Chondrocyte (in vitro differentiated cells): Measurements from ENCODE around the gene C6orf132. TPM values are rescaled to one million over a fixed set of nuclear protein-coding genes. Genes with fewer than 3 reads are reported as not detected.

Experiments
- DNase-seq: peaks from one replicate; pipeline ENCODE4 v3.0.0; 2021; ENCODE audit warnings: mixed read lengths, low spot score
- H3K27ac Mint-ChIP-seq: one replicate; pipeline ENCODE4 v1.8.0; 2021; ENCODE audit warnings: mild to moderate bottlenecking, moderate library complexity, mixed read lengths; ENCODE audit not compliant: unreplicated experiment
- H3K27me3 Mint-ChIP-seq: 2 replicates; pipeline ENCODE4 v1.8.0; 2021; ENCODE audit warnings: low read depth, mixed read lengths
- H3K36me3 Mint-ChIP-seq: 2 replicates; pipeline ENCODE4 v1.8.0; 2021; ENCODE audit warnings: low read depth, mixed read lengths
- H3K4me1 Mint-ChIP-seq: 2 replicates; pipeline ENCODE4 v1.8.0; 2021; ENCODE audit warnings: low read depth, mild to moderate bottlenecking, mixed read lengths
- H3K4me3 Mint-ChIP-seq: one replicate; pipeline ENCODE4 v1.8.0; 2021; ENCODE audit warnings: mild to moderate bottlenecking, moderate library complexity, mixed read lengths; ENCODE audit not compliant: unreplicated experiment
- H3K9me3 Mint-ChIP-seq: 2 replicates; pipeline ENCODE4 v1.8.0; 2021; ENCODE audit warnings: low read depth, mixed read lengths
- total RNA-seq: library from RNA; stranded (reverse); gene quantifications from 3 replicates; pipeline ENCODE4 v1.2.1, GENCODE V29; 2021
- TF ChIP-seq, protein P1 (sequence below): fragments of 200-600 bp; sonication (generic); IDR thresholded peaks from 2 replicates; pipeline ENCODE4 v1.5.0; 2021; ENCODE audit warnings: antibody characterized with exemption, mild to moderate bottlenecking, moderate library complexity

The C6orf132 gene
- total RNA-seq, 1 donor from 2014 or later, result 5.8 TPM

DNA sequence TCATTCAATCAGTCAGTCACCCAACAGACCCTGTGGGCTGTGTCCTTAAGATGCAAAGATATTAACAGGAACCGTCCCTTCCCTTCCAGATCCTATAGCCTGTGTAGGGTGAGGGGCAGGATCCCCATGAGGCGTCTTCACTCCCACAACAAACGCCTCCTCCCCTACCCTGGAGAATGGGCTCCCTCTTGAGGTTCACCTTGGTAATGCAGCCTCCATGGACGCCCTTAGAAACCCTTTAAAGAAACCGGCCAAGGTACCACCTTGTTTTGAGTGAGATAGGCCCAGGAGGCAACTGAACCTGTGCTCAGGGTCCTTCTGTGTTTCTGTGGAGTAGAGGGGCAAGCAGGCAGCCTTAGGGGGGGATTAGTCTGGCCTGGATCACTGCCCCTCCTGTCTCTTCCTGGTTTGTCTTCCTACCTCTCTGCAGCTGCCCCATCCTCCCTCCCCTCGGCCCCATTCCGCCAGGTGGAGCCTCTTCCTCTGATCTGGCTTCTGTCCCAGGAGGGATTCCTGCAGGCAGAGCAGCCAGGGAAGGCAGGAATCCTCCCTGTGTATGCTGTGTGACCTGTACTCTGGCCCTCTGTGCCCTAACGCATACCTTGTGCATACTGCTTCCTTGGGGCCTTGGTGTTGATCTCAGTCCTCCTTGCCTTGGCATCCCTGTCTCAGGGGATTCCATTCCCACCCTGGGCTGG, 24.2 kb upstream of the C6orf132 start:
- Mint-ChIP-seq H3K9me3 (no peaks in the 10 kb centered on the region), H3K27me3 (peaks cover 2% of the 10 kb centered on the region), H3K36me3 (no peaks in the 10 kb centered on the region), H3K4me1 (peaks cover 16% of the 10 kb centered on the region), H3K4me3 (no peak overlapping the region), H3K27ac (no peak overlapping the region)
- DNase-seq, result no peak
- TF ChIP-seq, protein P1, sequence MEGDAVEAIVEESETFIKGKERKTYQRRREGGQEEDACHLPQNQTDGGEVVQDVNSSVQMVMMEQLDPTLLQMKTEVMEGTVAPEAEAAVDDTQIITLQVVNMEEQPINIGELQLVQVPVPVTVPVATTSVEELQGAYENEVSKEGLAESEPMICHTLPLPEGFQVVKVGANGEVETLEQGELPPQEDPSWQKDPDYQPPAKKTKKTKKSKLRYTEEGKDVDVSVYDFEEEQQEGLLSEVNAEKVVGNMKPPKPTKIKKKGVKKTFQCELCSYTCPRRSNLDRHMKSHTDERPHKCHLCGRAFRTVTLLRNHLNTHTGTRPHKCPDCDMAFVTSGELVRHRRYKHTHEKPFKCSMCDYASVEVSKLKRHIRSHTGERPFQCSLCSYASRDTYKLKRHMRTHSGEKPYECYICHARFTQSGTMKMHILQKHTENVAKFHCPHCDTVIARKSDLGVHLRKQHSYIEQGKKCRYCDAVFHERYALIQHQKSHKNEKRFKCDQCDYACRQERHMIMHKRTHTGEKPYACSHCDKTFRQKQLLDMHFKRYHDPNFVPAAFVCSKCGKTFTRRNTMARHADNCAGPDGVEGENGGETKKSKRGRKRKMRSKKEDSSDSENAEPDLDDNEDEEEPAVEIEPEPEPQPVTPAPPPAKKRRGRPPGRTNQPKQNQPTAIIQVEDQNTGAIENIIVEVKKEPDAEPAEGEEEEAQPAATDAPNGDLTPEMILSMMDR, result peak; percentile 93

DNA sequence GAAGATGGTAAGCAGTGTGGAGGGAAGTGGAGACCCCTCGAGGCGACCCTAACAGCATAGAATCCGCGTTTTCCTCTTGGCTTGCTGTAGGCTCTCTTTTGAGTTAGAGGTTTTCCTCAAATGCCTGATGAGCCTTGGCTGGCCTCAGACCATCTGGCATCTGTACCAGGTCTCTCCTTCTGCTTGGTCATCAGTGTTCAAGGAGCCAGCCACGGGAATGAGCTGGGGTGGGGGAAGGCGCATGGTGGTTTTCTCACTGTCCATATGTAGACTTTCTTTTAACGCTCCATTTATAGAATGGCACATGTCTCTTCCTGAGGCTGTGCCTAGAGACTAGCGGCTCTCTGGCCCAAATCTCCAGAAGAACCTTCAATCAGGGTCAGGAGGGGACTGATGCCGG, 22.6 kb upstream of the C6orf132 start:
- Mint-ChIP-seq H3K36me3 (no peaks in the 10 kb centered on the region), H3K4me3 (no peak overlapping the region), H3K4me1 (peaks cover 16% of the 10 kb centered on the region), H3K27me3 (peaks cover 10% of the 10 kb centered on the region), H3K27ac (peak overlapping the region; percentile 75), H3K9me3 (no peaks in the 10 kb centered on the region)
- no peak for DNase-seq
- TF ChIP-seq, protein P1, result no peak

DNA sequence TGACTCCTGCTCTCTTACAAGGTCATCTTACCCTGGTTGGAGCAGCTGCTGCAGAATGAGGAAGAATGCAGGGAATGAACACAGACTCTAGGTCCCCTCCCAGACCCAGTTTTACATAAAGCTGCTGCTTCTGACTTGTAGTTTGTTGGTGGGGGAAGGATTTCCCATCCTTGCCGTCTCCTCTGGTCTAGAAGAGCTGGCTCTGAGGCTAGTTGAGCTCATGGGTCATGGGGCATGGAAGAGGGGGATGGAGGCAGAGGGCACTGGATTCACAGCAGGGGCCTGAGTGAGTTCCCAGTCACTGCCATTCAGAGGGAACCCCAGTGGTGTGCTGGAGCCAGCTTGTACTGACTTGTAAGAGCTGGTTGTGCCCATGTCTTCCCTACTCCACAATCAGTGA, 21.6 kb upstream of the C6orf132 start:
- H3K4me1 Mint-ChIP-seq, result peaks cover 16% of the 10 kb centered on the region
- H3K27me3 Mint-ChIP-seq, result peaks cover 10% of the 10 kb centered on the region
- no peak for DNase-seq
- no peak overlapping the region for H3K4me3 Mint-ChIP-seq
- no peak overlapping the region for H3K27ac Mint-ChIP-seq
- H3K9me3 Mint-ChIP-seq, result no peaks in the 10 kb centered on the region
- TF ChIP-seq, protein P1, result no peak
- H3K36me3 Mint-ChIP-seq, result no peaks in the 10 kb centered on the region

DNA sequence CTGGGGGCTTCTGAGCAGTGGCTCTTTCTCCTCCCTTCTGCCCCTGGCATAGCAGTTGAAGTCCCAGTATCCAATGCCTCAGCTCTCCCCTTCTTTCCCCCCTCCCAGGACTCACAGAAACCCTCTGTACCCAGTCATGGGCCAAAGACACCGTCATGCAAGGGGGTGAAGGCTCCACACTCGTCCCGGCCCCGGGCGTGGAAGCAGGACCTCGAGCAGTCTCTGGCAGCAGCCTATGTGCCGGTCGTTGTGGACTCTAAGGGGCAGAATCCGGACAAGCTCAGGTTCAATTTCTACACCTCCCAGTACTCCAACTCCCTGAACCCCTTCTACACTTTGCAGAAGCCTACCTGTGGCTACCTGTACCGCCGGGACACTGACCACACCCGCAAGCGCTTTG, 20.4 kb upstream of the C6orf132 start:
- no peaks in the 10 kb centered on the region for H3K36me3 Mint-ChIP-seq
- no peak for DNase-seq
- TF ChIP-seq, protein P1, result no peak
- H3K4me1 Mint-ChIP-seq, result peaks cover 18% of the 10 kb centered on the region
- H3K27ac Mint-ChIP-seq, result no peak overlapping the region
- H3K9me3 Mint-ChIP-seq, result no peaks in the 10 kb centered on the region
- H3K4me3 Mint-ChIP-seq, result no peak overlapping the region
- H3K27me3 Mint-ChIP-seq, result peaks cover 10% of the 10 kb centered on the region

DNA sequence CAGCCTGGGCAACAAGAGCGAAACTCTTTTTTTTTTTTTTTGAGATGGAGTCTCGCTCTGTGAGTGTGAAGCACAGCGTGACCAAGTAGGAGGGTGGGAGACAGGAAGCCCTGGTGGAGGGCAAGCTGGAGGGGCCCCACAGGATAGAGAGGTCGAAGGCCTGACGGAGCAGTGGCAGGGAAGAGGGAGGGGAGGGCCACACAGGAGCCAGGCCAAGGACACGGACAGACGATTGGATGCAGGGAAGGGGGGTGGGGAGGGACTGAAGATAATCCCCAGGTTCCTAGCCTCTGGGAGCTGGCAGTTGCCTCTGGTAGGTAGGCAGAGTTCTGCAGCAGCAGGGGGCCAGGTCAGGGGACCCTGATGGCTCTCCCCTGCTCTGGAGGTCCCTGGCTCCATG, 20.0 kb upstream of the C6orf132 start:
- Mint-ChIP-seq H3K9me3 (no peaks in the 10 kb centered on the region), H3K4me3 (no peak overlapping the region), H3K27ac (no peak overlapping the region), H3K4me1 (peaks cover 19% of the 10 kb centered on the region), H3K36me3 (no peaks in the 10 kb centered on the region), H3K27me3 (peaks cover 10% of the 10 kb centered on the region)
- no peak for DNase-seq
- TF ChIP-seq, protein P1, result no peak
